GM12801 (cell line): ENCODE data around the gene CALD1.

Experiments used
- TF ChIP-seq, protein P1 (sequence below): IDR thresholded peaks from one replicate; pipeline ENCODE4 v1.5.1; 2011; ENCODE audit warnings: control low read depth; ENCODE audit not compliant: insufficient read length; ENCODE audit errors: extremely low read depth

Gene CALD1

GRCh38 chr7:134916171-134916883 lies 136.9 kb downstream of the CALD1 start:
- TF ChIP-seq, protein P1, sequence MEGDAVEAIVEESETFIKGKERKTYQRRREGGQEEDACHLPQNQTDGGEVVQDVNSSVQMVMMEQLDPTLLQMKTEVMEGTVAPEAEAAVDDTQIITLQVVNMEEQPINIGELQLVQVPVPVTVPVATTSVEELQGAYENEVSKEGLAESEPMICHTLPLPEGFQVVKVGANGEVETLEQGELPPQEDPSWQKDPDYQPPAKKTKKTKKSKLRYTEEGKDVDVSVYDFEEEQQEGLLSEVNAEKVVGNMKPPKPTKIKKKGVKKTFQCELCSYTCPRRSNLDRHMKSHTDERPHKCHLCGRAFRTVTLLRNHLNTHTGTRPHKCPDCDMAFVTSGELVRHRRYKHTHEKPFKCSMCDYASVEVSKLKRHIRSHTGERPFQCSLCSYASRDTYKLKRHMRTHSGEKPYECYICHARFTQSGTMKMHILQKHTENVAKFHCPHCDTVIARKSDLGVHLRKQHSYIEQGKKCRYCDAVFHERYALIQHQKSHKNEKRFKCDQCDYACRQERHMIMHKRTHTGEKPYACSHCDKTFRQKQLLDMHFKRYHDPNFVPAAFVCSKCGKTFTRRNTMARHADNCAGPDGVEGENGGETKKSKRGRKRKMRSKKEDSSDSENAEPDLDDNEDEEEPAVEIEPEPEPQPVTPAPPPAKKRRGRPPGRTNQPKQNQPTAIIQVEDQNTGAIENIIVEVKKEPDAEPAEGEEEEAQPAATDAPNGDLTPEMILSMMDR = no peak

- TF ChIP-seq, protein P1 = no peak
These were observed 139.8 kb downstream of the CALD1 start for GRCh38 chr7:134919240-134919641.

DNA sequence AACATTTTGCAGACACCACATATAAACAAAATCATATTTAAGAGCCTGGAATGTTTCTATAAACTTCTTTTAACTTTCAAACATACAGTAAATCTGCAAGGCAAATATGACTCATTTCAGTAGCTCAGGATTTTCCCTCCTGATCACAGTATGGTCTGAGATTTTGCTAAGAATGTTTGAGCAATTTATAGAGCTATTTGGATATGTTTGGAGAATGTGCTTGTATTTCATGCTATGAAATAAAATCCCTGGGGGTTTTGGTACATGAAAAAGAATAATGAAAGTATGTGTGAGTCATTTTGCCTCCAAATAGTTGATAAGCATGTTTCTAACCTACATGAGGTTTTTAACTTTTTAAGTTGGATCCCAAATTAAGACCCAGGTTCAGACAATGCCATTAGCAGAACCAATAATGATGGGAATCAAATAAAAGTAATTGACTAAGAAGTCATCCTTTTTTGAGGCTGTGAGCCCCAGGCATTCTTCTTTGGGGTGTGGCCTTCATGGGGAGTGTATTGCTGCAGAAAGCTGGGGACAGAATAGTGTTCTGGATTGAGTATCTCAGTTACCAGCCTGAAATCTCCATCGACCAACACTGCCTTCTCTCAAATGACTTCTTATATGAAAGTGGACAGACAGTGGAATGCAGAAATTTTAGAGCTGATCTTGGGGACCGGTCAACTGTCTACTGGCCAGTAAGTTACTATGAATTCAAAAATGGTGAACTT lies 140.8 kb downstream of the CALD1 start:
- TF ChIP-seq, protein P1 = no peak

DNA sequence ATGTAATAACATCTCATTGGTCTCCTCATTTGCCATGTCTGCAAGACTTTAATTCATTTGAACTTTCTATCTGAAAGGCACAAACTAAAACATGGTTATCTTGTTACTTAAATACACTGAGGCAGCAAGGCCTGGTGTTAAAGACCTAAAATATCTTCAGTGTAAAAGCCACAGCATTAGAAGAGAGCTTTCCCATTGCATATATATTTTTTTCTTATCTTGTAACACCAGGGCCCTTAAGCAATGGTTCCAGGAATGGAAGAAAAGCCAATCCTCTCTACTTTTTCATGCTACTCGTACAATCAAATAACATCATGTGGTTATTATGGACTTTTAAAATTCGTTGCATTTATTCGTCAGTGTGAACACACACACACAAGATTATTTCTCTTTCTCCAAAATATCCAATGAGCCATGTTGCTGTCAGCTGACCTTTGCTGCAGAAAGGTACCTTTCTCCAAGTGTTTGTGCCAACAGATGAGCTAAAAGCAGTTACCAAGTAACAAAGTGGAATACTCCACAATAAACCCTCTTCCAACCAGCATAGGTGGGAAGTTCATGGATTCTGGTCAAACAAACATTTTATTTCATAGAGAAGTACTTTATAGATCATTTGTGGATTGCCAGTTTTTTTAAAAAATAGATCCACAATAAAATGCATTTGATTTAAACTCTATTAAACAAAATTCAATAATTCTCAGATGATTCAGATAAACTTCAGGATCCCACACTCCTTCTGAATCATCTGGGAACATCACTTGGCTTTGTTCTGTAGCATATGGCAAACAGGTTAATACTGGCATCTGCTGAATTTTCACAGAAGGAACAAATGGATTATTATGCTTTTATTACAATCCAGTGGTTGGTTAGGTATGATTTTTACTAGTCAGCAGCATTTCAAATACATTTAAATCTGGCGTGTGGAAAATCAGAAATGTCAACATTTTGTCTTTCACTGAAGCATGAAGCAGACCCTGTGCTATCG lies 143.6 kb downstream of the CALD1 start:
- TF ChIP-seq, protein P1 = no peak

- TF ChIP-seq, protein P1 = no peak
These were observed 146.3 kb downstream of the CALD1 start for GRCh38 chr7:134925766-134926165.

GRCh38 chr7:134926396-134926795 lies 147.0 kb downstream of the CALD1 start:
- TF ChIP-seq, protein P1 = no peak

- TF ChIP-seq, protein P1 = no peak
These were observed 147.6 kb downstream of the CALD1 start for GRCh38 chr7:134927076-134927475.
